Measurements from ENCODE around the gene PCDHB9.

DNA sequence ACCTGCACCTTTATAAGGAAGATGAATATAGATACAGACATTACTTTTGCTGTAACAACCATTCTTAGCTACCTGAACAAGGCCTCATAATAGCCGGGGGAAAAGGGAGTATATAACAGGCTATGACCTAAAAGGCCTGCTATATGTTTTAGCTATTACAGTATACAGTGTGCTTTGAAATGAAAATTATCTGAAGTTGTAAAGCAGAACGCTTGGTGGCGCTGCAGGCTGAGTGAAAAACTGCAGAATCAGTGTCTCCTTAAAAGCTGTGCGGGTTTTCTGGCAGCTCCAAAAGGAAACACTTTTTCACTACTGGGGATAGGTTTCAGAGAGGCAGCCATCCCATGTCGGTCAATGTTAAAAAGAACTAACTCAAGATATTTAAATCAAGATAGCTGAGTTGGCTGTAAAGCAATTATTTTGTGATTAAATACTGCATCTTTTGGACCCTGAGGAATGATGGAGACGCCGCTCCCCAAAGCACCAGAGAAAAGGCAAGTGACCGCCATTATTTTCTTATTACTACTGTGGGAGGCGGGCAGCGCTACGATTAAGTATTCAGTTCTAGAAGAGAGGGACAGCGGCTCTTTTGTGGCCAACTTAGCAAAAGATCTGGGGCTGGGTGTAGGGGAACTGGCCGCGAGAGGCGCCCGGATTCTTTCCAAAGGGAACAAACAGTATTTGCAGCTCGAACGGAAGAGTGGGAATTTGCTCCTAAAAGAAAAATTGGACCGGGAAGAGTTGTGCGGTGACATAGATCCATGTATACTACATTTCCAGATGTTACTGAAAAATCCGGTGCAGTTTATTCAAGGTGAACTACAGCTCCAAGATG lies 31.2 kb upstream of the PCDHB9 start:
- no peak for TF ChIP-seq EZH2phosphoT487 (IDR thresholded peaks at IDR 0.05; ENCODE audit: borderline replicate concordance, low read length)
- TF ChIP-seq, protein P1, sequence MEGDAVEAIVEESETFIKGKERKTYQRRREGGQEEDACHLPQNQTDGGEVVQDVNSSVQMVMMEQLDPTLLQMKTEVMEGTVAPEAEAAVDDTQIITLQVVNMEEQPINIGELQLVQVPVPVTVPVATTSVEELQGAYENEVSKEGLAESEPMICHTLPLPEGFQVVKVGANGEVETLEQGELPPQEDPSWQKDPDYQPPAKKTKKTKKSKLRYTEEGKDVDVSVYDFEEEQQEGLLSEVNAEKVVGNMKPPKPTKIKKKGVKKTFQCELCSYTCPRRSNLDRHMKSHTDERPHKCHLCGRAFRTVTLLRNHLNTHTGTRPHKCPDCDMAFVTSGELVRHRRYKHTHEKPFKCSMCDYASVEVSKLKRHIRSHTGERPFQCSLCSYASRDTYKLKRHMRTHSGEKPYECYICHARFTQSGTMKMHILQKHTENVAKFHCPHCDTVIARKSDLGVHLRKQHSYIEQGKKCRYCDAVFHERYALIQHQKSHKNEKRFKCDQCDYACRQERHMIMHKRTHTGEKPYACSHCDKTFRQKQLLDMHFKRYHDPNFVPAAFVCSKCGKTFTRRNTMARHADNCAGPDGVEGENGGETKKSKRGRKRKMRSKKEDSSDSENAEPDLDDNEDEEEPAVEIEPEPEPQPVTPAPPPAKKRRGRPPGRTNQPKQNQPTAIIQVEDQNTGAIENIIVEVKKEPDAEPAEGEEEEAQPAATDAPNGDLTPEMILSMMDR (IDR thresholded peaks at IDR 0.05; ENCODE audit: low read depth, low read length, poor library complexity, severe bottlenecking), result no peak
